H1 (cell line): ENCODE data around the gene POLR2C. TPM values are rescaled to one million over a fixed set of nuclear protein-coding genes. Genes with fewer than 3 reads are reported as not detected.

Experiments used
- CTCF ChIA-PET: fragments of 300-600 bp; sonication (Branson Sonifier 250); formaldehyde crosslinking; loops from one replicate; lab custom pipeline; 2021; ENCODE audit not compliant: partially characterized antibody; lab: Charles Lee
- POLR2A ChIA-PET: fragments of 300-600 bp; sonication (Branson Sonifier 250); formaldehyde crosslinking; loops from one replicate; lab custom pipeline; 2021; ENCODE audit warnings: inconsistent platforms; ENCODE audit not compliant: partially characterized antibody; lab: Charles Lee
- DNase-seq, 2 experiments: peaks; one replicate each; pipeline versions ENCODE4 v3.0.0 to v3.0.0-alpha.2; 2010 to 2022; ENCODE audit warnings: low spot score in 2 of 2, low read depth in 1 of 2, mixed read lengths in 1 of 2
- FAIRE-seq: peaks from 2 replicates; lab custom pipeline; 2011; peaks lifted over from hg19 to GRCh38; lab: Jason Lieb, UNC
- H2AFZ ChIP-seq: 2 replicates; pipeline ENCODE4 v1.8.1; 2012; ENCODE audit warnings: low read length, inconsistent platforms
- H2AK5ac ChIP-seq: 2 replicates; pipeline ENCODE4 v1.6.1; 2013; ENCODE audit warnings: low read depth, low read length
- H2BK120ac ChIP-seq: replicated peaks from 2 replicates; pipeline ENCODE3; 2013; ENCODE audit warnings: low read depth, low read length, inconsistent platforms
- H2BK12ac ChIP-seq: 2 replicates; pipeline ENCODE4 v1.6.1; 2013; ENCODE audit warnings: low read depth, low read length
- H2BK15ac ChIP-seq: 2 replicates; pipeline ENCODE4 v1.6.1; 2013; ENCODE audit warnings: low read length
- H2BK20ac ChIP-seq: 2 replicates; pipeline ENCODE4 v1.6.1; 2013; ENCODE audit warnings: low read length
- H2BK5ac ChIP-seq: 2 replicates; pipeline ENCODE4 v1.6.1; 2013; ENCODE audit warnings: low read depth, low read length
- H3K14ac ChIP-seq: 2 replicates; pipeline ENCODE4 v1.6.1; 2013; ENCODE audit warnings: inconsistent platforms; ENCODE audit not compliant: insufficient read length
- H3K18ac ChIP-seq: 2 replicates; pipeline ENCODE4 v1.6.1; 2013; ENCODE audit warnings: low read length; ENCODE audit errors: extremely low read depth
- H3K23ac ChIP-seq: 2 replicates; pipeline ENCODE4 v1.6.1; 2013; ENCODE audit warnings: inconsistent platforms; ENCODE audit not compliant: insufficient read length
- H3K23me2 ChIP-seq: 2 replicates; pipeline ENCODE4 v1.6.1; 2013; ENCODE audit warnings: low read depth, low read length
- H3K27ac ChIP-seq: 2 replicates; pipeline ENCODE4 v1.6.1; 2011; ENCODE audit warnings: low read depth, low read length, inconsistent platforms
- H3K27me3 ChIP-seq, 4 experiments: replicated peaks in 1 of 4; 1 replicate in 1 of 4; 2 replicates in 3 of 4; pipeline versions ENCODE4 v1.6.1 to v1.8.1; 2011 to 2013; ENCODE audit warnings: low read length in 3 of 4, mild to moderate bottlenecking in 3 of 4, inconsistent platforms in 2 of 4, mixed read lengths in 2 of 4, moderate library complexity in 1 of 4; ENCODE audit not compliant: control insufficient read depth in 3 of 4, insufficient read depth in 3 of 4; ENCODE audit errors: extremely low read depth in 1 of 4
- H3K36me3 ChIP-seq, 4 experiments: 2 replicates each; pipeline versions ENCODE4 v1.6.1 to v1.8.1; 2011 to 2013; ENCODE audit warnings: mild to moderate bottlenecking in 4 of 4, low read length in 3 of 4, moderate library complexity in 2 of 4, control low read depth in 1 of 4, inconsistent platforms in 1 of 4; ENCODE audit not compliant: insufficient read depth in 4 of 4, control insufficient read depth in 2 of 4
- H3K4ac ChIP-seq: replicated peaks from 2 replicates; pipeline ENCODE3; 2013; ENCODE audit warnings: low read length, low read depth, mixed read lengths, inconsistent platforms; ENCODE audit not compliant: insufficient read length
- H3K4me1 ChIP-seq, 4 experiments: replicated peaks in 1 of 4; 1 replicate in 1 of 4; 2 replicates in 3 of 4; pipeline versions ENCODE4 v1.6.1 to v1.8.1; 2011 to 2013; ENCODE audit warnings: low read length in 3 of 4, inconsistent platforms in 2 of 4, mixed read lengths in 1 of 4; ENCODE audit not compliant: insufficient read depth in 4 of 4, control insufficient read depth in 3 of 4
- H3K4me2 ChIP-seq, 2 experiments: 2 replicates each; pipeline versions ENCODE4 v1.6.1 to v1.8.1; 2011 to 2013; ENCODE audit warnings: low read depth in 2 of 2, low read length in 2 of 2, control low read depth in 1 of 2, inconsistent platforms in 1 of 2, mild to moderate bottlenecking in 1 of 2; ENCODE audit not compliant: insufficient read depth in 1 of 2
- H3K4me3 ChIP-seq, 4 experiments: fragments of 200-600, 300-600 bp in 1 of 4; sonication (generic), shearing (Covaris generic), sonication (Bioruptor Twin) in 1 of 4; 2 replicates each; pipeline versions ENCODE4 v1.5.1 to v1.8.1; 2011 to 2016; ENCODE audit warnings: low read length in 4 of 4, low read depth in 3 of 4, control low read depth in 2 of 4, inconsistent platforms in 2 of 4, mild to moderate bottlenecking in 2 of 4, mixed read lengths in 1 of 4, moderate library complexity in 1 of 4; ENCODE audit not compliant: insufficient read depth in 2 of 4; ENCODE audit errors: extremely low read depth in 1 of 4
- H3K56ac ChIP-seq: replicated peaks from 2 replicates; pipeline ENCODE3; 2013; ENCODE audit warnings: low read depth, mild to moderate bottlenecking, mixed read lengths, low read length, inconsistent platforms; ENCODE audit not compliant: insufficient read length
- H3K79me1 ChIP-seq: 2 replicates; pipeline ENCODE4 v1.6.1; 2013; ENCODE audit warnings: low read depth, low read length, control low read depth
- H3K79me2 ChIP-seq, 2 experiments: 2 replicates each; pipeline versions ENCODE4 v1.6.1 to v1.8.1; 2012 to 2013; ENCODE audit warnings: low read length in 2 of 2, mild to moderate bottlenecking in 2 of 2, inconsistent platforms in 1 of 2; ENCODE audit not compliant: insufficient read depth in 2 of 2, control insufficient read depth in 1 of 2
- H3K9ac ChIP-seq, 4 experiments: replicated peaks in 1 of 4; 1 replicate in 1 of 4; 2 replicates in 3 of 4; pipeline versions ENCODE4 v1.6.1 to v1.8.1; 2011 to 2013; ENCODE audit warnings: low read depth in 3 of 4, low read length in 3 of 4, control low read depth in 2 of 4, mild to moderate bottlenecking in 2 of 4, moderate library complexity in 2 of 4, inconsistent platforms in 1 of 4; ENCODE audit errors: extremely low read depth in 1 of 4
- H3K9me3 ChIP-seq, 2 experiments: 2 replicates each; pipeline versions ENCODE4 v1.6.1 to v1.8.1; 2012 to 2013; ENCODE audit warnings: mild to moderate bottlenecking in 2 of 2, moderate library complexity in 2 of 2, control low read depth in 1 of 2, inconsistent platforms in 1 of 2, low read depth in 1 of 2, low read length in 1 of 2, mixed read lengths in 1 of 2; ENCODE audit not compliant: insufficient read depth in 2 of 2
- H4K20me1 ChIP-seq, 2 experiments: replicated peaks in 1 of 2; 2 replicates each; pipeline versions ENCODE3 to v1.8.1; 2011 to 2013; ENCODE audit warnings: inconsistent platforms in 2 of 2, low read length in 2 of 2, mild to moderate bottlenecking in 1 of 2; ENCODE audit not compliant: insufficient read depth in 2 of 2, control insufficient read depth in 1 of 2
- H4K5ac ChIP-seq: 2 replicates; pipeline ENCODE4 v1.6.1; 2013; ENCODE audit warnings: low read length, low read depth, mixed read lengths, inconsistent platforms; ENCODE audit not compliant: insufficient read length
- H4K8ac ChIP-seq: 2 replicates; pipeline ENCODE4 v1.8.0; 2013; ENCODE audit warnings: mild to moderate bottlenecking, moderate library complexity, low read length, inconsistent platforms; ENCODE audit not compliant: insufficient read depth; ENCODE audit errors: extremely low read depth
- H4K91ac ChIP-seq: replicated peaks from 2 replicates; pipeline ENCODE3; 2013; ENCODE audit warnings: low read length, mixed read lengths, inconsistent platforms; ENCODE audit not compliant: insufficient read length
- CEBPB ChIP-seq: IDR thresholded peaks from 2 replicates; pipeline ENCODE4 v1.6.1; 2012; ENCODE audit warnings: low read depth, low read length
- CREB1 ChIP-seq: IDR thresholded peaks from 2 replicates; pipeline ENCODE4 v1.6.1; 2012; ENCODE audit warnings: inconsistent platforms
- WGBS, 2 experiments: shearing (Covaris generic) in 1 of 2; methylation state at CpG; one replicate each; pipeline versions ENCODE4 v1.1.6 to v1.1.7; 2013 to 2015; ENCODE audit warnings: low lambda C conversion rate in 2 of 2, mixed read lengths in 2 of 2, inconsistent platforms in 1 of 2, low coverage in 1 of 2, missing lambda C conversion rate in 1 of 2; ENCODE audit not compliant: insufficient replicate concordance in 2 of 2, insufficient coverage in 1 of 2, insufficient read length in 1 of 2; ENCODE audit errors: extremely low coverage in 1 of 2, missing lambda C conversion rate in 1 of 2; 5-methylcytosine and 5-hydroxymethylcytosine counted together
- polyA plus RNA-seq, 7 experiments: library from polyadenylated mRNA; depleted of rRNA in 3 of 7; stranded (reverse) in 5 of 7; unstranded in 2 of 7; fragments of >200 nt in 5 of 7; fragments of 200-250 nt in 2 of 7; gene quantifications; 1 replicate in 5 of 7; 2 replicates in 1 of 7; 4 replicates in 1 of 7; pipeline versions ENCODE4 v1.2.1 to v1.2.3, GENCODE V29; 2011 to 2013; ENCODE audit warnings: missing spikeins in 2 of 7, mixed read lengths in 2 of 7
- total RNA-seq: library from RNA; stranded (reverse); fragmentation: NEBNext Ultra II Directional; extraction: Animal tissue kit (Norgen Biotek cat#: 25700); gene quantifications from 2 replicates; pipeline ENCODE4 v1.2.1, GENCODE V29; 2021

The POLR2C gene
- total and polyA plus RNA-seq, 2 of the 8 experiments (the other 6 are each of a cell fraction or from before 2014, with no cell fraction given), result 72.5 to 132 TPM

DNA sequence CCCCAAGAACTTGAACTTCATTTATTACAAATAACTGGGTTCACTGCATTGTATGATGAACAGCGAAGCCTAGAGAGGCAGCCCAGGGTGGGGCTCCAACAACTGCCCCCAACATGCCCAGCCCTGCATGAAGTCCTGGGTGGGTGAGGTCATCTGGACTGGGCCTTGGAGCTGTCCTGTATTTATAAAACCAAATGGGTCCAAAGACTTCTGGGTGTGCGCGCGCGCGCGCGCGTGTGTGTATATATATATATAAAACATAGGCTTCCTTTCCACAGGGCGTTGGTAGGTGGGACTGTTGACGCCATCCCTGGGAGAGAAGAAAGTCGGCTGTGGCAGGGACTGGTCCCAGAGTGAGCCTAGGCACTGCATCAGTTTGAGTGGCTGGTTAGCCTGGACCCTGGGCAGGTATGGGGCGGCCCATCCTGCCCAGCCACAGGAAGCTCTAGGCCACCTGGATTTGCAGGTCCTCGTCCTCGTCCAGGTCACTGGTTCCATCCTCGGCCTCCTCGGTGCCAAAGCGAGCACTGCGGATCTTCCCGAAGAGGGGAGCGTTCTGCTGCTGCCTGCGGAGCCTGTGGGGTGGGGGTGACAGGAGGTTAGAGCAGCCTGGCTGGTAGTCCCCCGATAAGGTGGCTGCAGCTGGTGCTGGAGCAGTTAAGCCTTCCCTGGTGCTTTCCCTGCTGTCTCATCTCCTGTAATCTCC lies 50.0 kb downstream of the POLR2C start:
- H3K79me1 ChIP-seq, result no peaks in the 10 kb centered on the region
- no peaks in the 10 kb centered on the region for H3K79me2 ChIP-seq
- H2BK5ac ChIP-seq, result no peak overlapping the region
- H3K4me2 ChIP-seq, result no peak overlapping the region
- H3K4me1 ChIP-seq, result peaks cover 0 to 10% (median 4%) of the 10 kb centered on the region in 4 experiments; a peak in 5 of 7 replicates
- H4K8ac ChIP-seq, result no peak overlapping the region
- no peak overlapping the region for H3K4me3 ChIP-seq
- H3K18ac ChIP-seq, result no peak overlapping the region
- no peak overlapping the region for H2BK20ac ChIP-seq
- H3K14ac ChIP-seq, result no peak overlapping the region
- no peak overlapping the region for H4K91ac ChIP-seq
- no peak overlapping the region for H3K23ac ChIP-seq
- TF ChIP-seq CREB1 (no peak), CEBPB (no peak)
- ChIA-PET POLR2A (interaction anchor here (0.5 to 1.5 kb wide), 2 partner anchors 25 to 217 kb away, joined by 4 to 5 read pairs; partner anchors contain the start of gene CCDC102A), CTCF (interaction anchor here (0.6 to 2.8 kb wide), 8 partner anchors 23 to 193 kb away, joined by 3 to 17 read pairs (median 4); partner anchors contain the start of gene POLR2C)
- no peak overlapping the region for H3K4ac ChIP-seq
- H2BK120ac ChIP-seq, result no peak overlapping the region
- FAIRE-seq, result no peak
- H3K27me3 ChIP-seq, result no peaks in the 10 kb centered on the region
- DNase-seq, result no peak
- H2BK12ac ChIP-seq, result no peak overlapping the region
- no peaks in the 10 kb centered on the region for H3K23me2 ChIP-seq
- H4K20me1 ChIP-seq, result peaks cover 0 to 1% of the 10 kb centered on the region in 2 experiments
- no peak overlapping the region for H3K27ac ChIP-seq
- 96% methylated on average over 23 of the region's 23 CpGs; no CpG with 5 or more reads in 1 of the 2 experiments for WGBS, 2 experiments
- no peak overlapping the region for H2AFZ ChIP-seq
- H2AK5ac ChIP-seq, result no peak overlapping the region
- H2BK15ac ChIP-seq, result no peak overlapping the region
- no peak overlapping the region for H3K9ac ChIP-seq
- H3K56ac ChIP-seq, result no peak overlapping the region
- H3K9me3 ChIP-seq, result no peaks in the 10 kb centered on the region
- H3K36me3 ChIP-seq, result no peaks in the 10 kb centered on the region
- H4K5ac ChIP-seq, result no peak overlapping the region
